ENCODE results near the gene DUS4L.

Gene DUS4L

DNA sequence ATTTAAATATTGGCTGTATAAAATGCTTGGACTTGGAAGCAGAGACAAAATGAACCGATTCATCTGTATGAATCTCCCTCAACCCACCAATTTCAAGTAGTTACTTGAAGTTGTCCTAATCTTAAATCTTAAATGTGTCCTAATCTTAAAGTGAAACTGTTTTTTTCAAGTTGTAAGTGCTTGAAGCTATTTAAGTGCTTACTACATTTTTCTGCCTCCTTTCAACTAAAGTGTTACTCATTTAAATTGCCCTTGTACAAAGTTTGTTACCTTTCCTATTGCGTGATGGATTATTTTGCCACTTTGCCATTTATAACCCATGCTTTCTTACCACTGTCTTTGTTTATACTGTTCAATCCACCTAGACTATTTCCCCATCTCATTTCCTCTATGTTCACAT, 19.1 kb downstream of the DUS4L start:
- TF ChIP-seq, protein P1, sequence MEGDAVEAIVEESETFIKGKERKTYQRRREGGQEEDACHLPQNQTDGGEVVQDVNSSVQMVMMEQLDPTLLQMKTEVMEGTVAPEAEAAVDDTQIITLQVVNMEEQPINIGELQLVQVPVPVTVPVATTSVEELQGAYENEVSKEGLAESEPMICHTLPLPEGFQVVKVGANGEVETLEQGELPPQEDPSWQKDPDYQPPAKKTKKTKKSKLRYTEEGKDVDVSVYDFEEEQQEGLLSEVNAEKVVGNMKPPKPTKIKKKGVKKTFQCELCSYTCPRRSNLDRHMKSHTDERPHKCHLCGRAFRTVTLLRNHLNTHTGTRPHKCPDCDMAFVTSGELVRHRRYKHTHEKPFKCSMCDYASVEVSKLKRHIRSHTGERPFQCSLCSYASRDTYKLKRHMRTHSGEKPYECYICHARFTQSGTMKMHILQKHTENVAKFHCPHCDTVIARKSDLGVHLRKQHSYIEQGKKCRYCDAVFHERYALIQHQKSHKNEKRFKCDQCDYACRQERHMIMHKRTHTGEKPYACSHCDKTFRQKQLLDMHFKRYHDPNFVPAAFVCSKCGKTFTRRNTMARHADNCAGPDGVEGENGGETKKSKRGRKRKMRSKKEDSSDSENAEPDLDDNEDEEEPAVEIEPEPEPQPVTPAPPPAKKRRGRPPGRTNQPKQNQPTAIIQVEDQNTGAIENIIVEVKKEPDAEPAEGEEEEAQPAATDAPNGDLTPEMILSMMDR (IDR thresholded peaks at IDR 0.05; ENCODE audit: low read depth, low read length, missing control alignments): no peak
- in situ Hi-C loops (cut with HindIII; ENCODE audit: low pct_ligation_motif_present, low sequenced_read_pairs): no loop called here
- Histone ChIP-seq H3K27me3 (replicated peaks) (no peaks in the 10 kb centered on the region), H3K27ac (no peak overlapping the region), H3K36me3 (replicated peaks) (peaks cover 8% of the 10 kb centered on the region), H3K4me3 (ENCODE audit: low read depth, low read length) (no peak overlapping the region)
- no peak for DNase-seq

DNA sequence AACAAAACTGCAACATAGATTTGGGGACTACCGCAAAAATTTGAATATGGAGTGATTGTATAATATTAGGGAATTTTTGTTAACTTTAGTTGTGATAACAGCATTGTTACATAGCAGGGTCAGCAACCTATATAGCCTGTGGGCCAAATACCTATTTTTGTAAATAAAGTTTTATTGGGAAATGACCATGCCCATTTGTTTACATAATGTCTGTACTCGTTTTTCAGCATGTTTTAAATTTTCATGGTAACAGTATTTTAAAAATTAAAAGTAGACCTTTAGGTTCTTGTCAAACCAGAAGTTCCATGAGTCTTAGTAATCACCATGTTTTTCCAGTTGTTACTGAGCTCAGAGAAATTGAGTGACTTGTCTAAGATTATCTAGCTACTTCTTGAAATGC, 20.9 kb downstream of the DUS4L start:
- no peak for DNase-seq
- Histone ChIP-seq H3K4me3 (ENCODE audit: low read depth, low read length) (no peak overlapping the region), H3K27ac (no peak overlapping the region), H3K36me3 (replicated peaks) (peaks cover 11% of the 10 kb centered on the region), H3K27me3 (replicated peaks) (no peaks in the 10 kb centered on the region)
- in situ Hi-C loops (cut with HindIII; ENCODE audit: low pct_ligation_motif_present, low sequenced_read_pairs): no loop called here
- TF ChIP-seq, protein P1 (IDR thresholded peaks at IDR 0.05; ENCODE audit: low read depth, low read length, missing control alignments): no peak

DNA sequence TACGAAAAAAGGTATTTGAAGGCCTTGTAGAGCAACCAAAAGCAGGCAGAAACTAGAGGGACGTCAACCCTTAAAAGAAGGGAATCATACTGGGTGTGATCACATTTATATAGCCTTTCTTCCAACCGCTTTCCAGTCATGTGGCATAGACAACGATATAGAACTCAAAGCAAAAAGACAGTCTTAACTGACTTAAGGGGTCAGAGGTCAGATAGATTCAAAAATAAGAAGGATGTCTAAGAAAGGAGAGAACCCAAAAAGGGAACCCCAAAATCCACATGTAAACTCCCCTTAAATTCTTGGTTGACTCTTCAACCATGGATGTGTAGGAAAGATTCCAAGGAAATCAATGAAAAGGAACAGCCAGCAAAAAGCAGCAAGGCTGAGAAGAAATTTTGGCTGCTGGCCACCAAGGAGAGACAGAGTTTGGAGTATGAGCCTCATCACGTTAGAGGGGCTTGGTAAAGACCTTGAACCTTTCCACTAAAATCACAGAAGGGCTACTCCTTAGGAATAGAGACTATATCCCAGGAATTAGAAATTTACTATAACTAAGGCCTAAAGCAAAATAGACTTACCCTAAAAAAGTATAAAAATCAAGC, 24.9 kb downstream of the DUS4L start:
- Histone ChIP-seq H3K27me3 (replicated peaks) (no peaks in the 10 kb centered on the region), H3K27ac (no peak overlapping the region), H3K36me3 (replicated peaks) (peaks cover 11% of the 10 kb centered on the region), H3K4me3 (ENCODE audit: low read depth, low read length) (no peak overlapping the region)
- in situ Hi-C loops (cut with HindIII; ENCODE audit: low pct_ligation_motif_present, low sequenced_read_pairs): no loop called here
- TF ChIP-seq, protein P1 (IDR thresholded peaks at IDR 0.05; ENCODE audit: low read depth, low read length, missing control alignments): no peak
- no peak for DNase-seq

DNA sequence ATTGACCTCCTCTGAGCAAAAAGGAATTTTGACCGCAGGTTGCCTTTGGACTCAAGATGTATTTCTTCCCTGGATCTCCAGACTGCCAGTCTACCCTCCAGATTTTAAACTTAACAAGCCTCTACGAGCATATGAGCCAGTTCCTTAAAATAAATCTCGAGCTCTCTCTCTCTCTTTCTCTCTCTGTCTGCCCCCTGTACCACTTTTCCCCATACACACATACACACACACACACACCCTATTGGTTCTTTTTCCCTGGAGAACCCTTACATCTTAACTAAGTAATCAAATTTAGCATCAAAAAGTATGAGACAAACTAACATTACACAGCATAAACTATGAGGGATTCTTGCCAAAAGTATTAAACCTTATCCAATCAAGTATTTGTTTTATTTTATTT, 27.6 kb downstream of the DUS4L start:
- Histone ChIP-seq H3K36me3 (replicated peaks) (peaks cover 8% of the 10 kb centered on the region), H3K27me3 (replicated peaks) (no peaks in the 10 kb centered on the region), H3K4me3 (ENCODE audit: low read depth, low read length) (no peak overlapping the region), H3K27ac (no peak overlapping the region)
- no peak for DNase-seq
- TF ChIP-seq, protein P1 (IDR thresholded peaks at IDR 0.05; ENCODE audit: low read depth, low read length, missing control alignments): no peak
- in situ Hi-C loops (cut with HindIII; ENCODE audit: low pct_ligation_motif_present, low sequenced_read_pairs): no loop called here

DNA sequence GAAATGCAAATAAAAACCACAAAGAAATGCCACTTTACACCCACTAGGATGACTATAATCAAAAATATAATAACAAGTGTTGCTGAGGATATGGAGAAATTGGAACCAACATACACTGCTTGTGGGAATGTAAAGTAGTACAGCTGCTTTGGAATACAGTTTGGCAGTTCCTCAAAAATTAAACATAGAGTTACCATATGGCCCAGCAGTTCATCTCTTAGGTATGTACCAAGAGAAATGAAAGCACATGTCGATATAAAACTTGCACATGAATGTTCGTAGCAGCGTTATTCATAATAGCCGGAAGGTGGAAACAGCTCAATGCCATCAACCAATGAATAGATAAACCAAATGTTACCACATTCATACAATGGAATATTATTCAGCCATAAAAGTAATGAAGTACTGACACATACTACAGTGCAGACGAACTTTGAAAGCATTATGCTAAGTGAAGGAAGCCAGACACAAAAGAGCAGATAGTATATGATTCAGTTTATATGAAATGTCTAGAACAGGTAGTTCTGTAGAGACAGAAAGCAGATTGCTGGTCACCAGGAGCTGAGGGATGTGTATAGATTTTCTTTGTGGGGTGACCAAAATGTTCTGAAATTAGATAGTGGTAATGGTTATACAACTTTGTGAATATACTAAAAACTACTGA, 28.7 kb downstream of the DUS4L start:
- Histone ChIP-seq H3K27ac (no peak overlapping the region), H3K4me3 (ENCODE audit: low read depth, low read length) (no peak overlapping the region), H3K27me3 (replicated peaks) (no peaks in the 10 kb centered on the region), H3K36me3 (replicated peaks) (peaks cover 3% of the 10 kb centered on the region)
- no peak for DNase-seq
- in situ Hi-C loops (cut with HindIII; ENCODE audit: low pct_ligation_motif_present, low sequenced_read_pairs): no loop called here
- TF ChIP-seq, protein P1 (IDR thresholded peaks at IDR 0.05; ENCODE audit: low read depth, low read length, missing control alignments): no peak

DNA sequence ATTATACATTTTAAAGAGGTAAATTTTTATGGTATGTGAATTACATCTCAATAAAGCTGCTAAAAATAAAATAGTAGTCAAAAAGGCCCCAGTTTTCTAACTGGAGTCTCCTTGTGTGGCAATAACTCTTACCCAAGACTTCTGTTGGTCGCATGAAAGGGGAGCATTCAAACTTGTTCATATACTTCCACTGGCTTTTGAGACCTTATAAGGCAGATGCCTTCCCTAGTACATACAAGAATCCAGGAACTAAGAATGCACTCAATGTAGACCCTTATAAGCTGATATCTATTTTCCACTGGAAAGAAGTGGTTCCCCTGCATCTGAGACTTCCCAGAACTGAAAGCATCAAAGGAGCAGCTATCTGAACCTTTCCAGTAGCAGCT, 29.2 kb downstream of the DUS4L start:
- DNase-seq: no peak
- peaks cover 6% of the 10 kb centered on the region for H3K36me3 ChIP-seq (replicated peaks)
- TF ChIP-seq, protein P1 (IDR thresholded peaks at IDR 0.05; ENCODE audit: low read depth, low read length, missing control alignments): no peak
- H3K4me3 ChIP-seq (ENCODE audit: low read depth, low read length): no peak overlapping the region
- H3K27ac ChIP-seq: no peak overlapping the region
- H3K27me3 ChIP-seq (replicated peaks): no peaks in the 10 kb centered on the region
- in situ Hi-C loops (cut with HindIII; ENCODE audit: low pct_ligation_motif_present, low sequenced_read_pairs): no loop called here
